ENCODE data around the gene GNA14. TPM values are rescaled to one million over a fixed set of nuclear protein-coding genes. Genes with fewer than 3 reads are reported as not detected.
A peak's percentile ranks its signal among the peaks of the same experiment; 100 is the strongest.

GNA14 gene
- total and polyA plus RNA-seq, 12 donors, result 0.75 to 4.8 (median 1.7) TPM

DNA sequence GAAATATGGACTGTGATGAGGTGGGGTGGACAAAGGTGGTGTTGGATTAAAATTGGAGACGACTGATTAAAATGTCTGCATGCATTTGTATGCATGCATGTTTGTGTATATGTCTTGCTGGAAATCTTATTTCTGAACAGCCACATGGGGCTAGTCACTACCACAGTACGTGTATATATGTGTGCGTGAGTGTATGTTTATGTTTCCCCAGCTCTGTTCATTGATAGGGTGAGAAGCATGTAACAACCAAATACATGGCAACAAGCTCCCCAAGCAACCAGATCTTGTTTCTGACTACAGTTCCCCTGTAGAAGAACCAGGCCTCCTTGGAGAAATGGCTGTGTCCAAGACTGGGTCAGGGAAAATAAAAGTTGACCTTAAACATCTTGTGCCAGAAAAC is 139.7 kb downstream of the GNA14 start:
- DNase-seq, result no peak
- Histone ChIP-seq H3K4me1 (peaks cover 0 to 53% (median 19%) of the 10 kb centered on the region in 9 donors), H3K9me3 (no peaks in the 10 kb centered on the region), H3K27ac (peak overlapping the region in 1 of 10 donors; percentile 12), H3K27me3 (no peaks in the 10 kb centered on the region), H3K36me3 (no peaks in the 10 kb centered on the region), H3K4me3 (no peak overlapping the region)
- 82 to 95% methylated on average over 3 of the region's 3 CpGs for WGBS, 2 donors
- TF ChIP-seq CTCF (IDR thresholded peaks at IDR 0.05), result no peak
- no peak for ATAC-seq
- intact Hi-C loops (cut with DNase I), result no loop called here

- H3K4me3 ChIP-seq, result no peak overlapping the region
- peaks cover 0 to 43% (median 10%) of the 10 kb centered on the region in 9 donors for H3K4me1 ChIP-seq
- 42 to 56% methylated on average over 7 of the region's 7 CpGs for WGBS, 2 donors
- no peaks in the 10 kb centered on the region for H3K36me3 ChIP-seq
- H3K9me3 ChIP-seq, result no peaks in the 10 kb centered on the region
- TF ChIP-seq CTCF (IDR thresholded peaks at IDR 0.05), result no peak
- DNase-seq (no peak), ATAC-seq (peak in 7 of 8 donors; percentile 32 to 73 (median 57))
- peak overlapping the region in 8 of 10 donors; percentile 7 to 65 (median 37) for H3K27ac ChIP-seq
- no peaks in the 10 kb centered on the region for H3K27me3 ChIP-seq
- intact Hi-C loops (cut with DNase I), result no loop called here
Measured at GRCh38 chr9:77507212-77507961, 140.7 kb downstream of the GNA14 start.

DNA sequence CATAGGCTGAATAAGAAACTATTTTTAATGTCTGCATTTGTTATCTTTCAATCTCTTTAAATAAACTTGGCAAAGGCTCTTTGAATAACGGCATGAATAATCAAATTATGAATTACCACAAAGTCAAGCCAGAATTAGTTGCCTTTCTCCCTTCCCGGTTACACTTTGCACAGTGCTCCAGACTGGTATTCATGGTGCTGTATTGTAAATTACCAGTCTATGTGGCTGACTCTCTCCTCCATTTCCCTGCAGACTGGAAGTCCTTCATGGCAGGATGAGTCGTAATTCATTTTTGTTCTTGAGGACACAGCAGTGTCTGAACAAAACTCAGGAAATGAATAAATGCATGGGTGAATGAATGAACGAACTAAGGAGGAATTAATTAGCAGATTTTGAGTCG is 142.9 kb downstream of the GNA14 start:
- H3K27ac ChIP-seq, result no peak overlapping the region
- H3K4me1 ChIP-seq, result peaks cover 0 to 29% (median 9%) of the 10 kb centered on the region in 9 donors
- ATAC-seq, result no peak
- intact Hi-C loops (cut with DNase I), result no loop called here
- 80 to 87% methylated on average over 5 of the region's 5 CpGs for WGBS, 2 donors
- no peak for TF ChIP-seq CTCF (IDR thresholded peaks at IDR 0.05)
- no peaks in the 10 kb centered on the region for H3K36me3 ChIP-seq
- H3K9me3 ChIP-seq, result no peaks in the 10 kb centered on the region
- no peak overlapping the region for H3K4me3 ChIP-seq
- DNase-seq, result no peak
- H3K27me3 ChIP-seq, result no peaks in the 10 kb centered on the region

DNA sequence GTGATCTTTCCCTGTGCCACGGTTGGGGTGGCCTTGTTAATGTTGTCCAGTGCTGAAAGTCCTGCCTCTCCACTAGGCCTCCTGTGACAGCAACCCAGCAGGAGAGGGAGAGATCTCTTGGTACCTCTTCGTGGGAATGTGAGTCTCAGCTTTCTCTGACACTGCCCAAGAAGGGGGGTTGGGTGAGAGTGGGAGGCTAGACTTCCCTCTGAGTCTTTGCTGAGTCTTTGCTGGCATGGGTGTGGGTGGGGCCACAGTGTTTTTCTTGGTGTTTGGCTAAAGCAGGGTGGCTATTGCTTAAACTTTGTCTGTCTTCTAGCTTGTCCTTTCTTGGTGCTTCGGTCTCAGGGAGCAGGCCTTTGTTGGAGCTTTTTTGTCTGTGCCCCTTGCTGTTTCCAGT is 145.6 kb downstream of the GNA14 start:
- DNase-seq, result no peak
- Histone ChIP-seq H3K4me3 (no peak overlapping the region), H3K27ac (no peak overlapping the region), H3K4me1 (peaks cover 0 to 33% (median 9%) of the 10 kb centered on the region in 9 donors), H3K9me3 (no peaks in the 10 kb centered on the region), H3K27me3 (no peaks in the 10 kb centered on the region), H3K36me3 (no peaks in the 10 kb centered on the region)
- 67 to 72% methylated on average over 3 of the region's 3 CpGs for WGBS, 2 donors
- intact Hi-C loops (cut with DNase I), result no loop called here
- TF ChIP-seq CTCF (IDR thresholded peaks at IDR 0.05), result no peak
- ATAC-seq, result no peak
